ENCODE measurements around the gene GNAQ. TPM values are rescaled to one million over a fixed set of nuclear protein-coding genes. Genes with fewer than 3 reads are reported as not detected.
A peak's percentile ranks its signal among the peaks of the same experiment; 100 is the strongest.

GNAQ gene
- total RNA-seq, 1 donor from 2014 or later: 12.2 TPM

DNA sequence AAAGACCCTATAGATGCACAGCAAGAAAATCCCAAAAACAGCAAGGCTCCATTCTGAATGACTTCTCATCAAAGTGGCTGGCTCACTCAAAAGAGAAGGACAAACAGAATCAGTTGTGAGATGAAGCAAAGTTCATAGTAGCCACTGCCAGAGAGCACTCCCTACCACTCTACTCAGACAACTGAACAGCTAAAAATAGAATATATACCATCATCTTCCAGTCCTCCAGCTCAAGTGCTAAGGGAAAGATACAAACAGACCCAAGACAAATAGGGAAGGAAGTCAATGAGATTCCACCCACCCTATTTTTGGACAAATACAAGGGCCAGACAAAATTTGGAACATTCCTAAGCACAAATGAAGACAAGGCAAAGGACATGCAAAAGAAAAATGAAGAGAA, 20.6 kb downstream of the GNAQ start:
- DNase-seq: no peak
- peak; percentile 67 for ATAC-seq (ENCODE audit: poor library complexity)
- intact Hi-C loops (cut with DNase I): no loop called here

DNA sequence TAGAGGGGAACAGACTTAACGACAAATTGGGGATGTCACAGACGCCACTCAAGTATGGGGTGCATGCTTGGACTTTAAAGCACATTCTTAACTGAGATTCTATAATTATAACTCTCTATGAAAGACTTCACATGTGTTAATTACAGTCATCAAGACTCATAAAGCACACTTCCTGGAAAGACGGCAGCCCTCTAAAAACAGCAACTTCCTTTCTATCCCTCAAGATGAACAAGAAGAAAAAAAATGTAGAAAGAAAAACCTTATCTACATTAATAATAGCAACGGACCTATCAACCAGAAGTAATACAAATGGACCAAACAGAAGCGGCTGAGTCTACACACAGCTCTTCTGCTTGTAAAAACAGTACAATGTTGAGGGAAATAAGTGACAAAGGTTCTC, 21.2 kb downstream of the GNAQ start:
- no peak for DNase-seq
- intact Hi-C loops (cut with DNase I): no loop called here

DNA sequence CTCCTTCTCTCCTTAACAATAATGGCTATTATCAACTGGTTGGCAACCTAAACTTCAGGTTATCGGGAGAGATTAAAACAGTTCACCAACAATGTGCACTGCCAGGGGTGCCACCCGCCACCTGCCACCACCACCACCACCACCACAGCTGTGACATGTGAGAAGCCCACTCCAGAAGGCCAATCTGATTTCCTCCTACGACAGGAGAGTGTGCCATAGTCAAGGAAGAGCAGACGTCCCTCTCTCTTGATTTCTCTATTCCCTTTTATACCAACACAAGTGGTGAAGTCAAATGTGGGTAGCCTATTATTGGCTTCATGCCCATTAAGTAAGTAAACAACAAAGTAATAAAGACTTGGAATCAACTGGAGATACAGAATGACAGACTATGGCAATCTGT, 22.4 kb downstream of the GNAQ start:
- DNase-seq (no peak), ATAC-seq (ENCODE audit: poor library complexity) (no peak)
- intact Hi-C loops (cut with DNase I): no loop called here

More for the DNA sequence above, 21.2 kb downstream of the GNAQ start:
- no peak for ATAC-seq (ENCODE audit: poor library complexity)

DNA sequence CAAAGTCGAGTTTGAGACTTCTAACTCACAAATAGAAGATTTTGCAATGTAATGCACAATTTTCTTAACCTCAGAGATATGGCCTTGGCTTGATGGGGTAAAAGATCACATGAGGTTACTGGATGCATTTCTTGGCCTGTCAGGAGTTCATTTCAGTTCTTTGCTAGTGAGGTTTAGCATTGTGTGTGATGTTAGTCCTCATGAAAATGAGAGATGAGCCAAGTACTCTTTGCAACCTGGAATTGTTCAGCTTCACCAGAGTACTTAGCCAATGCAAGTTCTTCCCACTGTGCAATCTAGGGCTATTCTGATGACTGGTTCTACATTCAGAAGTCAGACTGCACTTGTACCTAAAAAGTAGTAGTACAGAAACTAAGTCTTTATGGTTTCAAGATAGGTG, 24.9 kb downstream of the GNAQ start:
- ATAC-seq (ENCODE audit: poor library complexity) (peak; percentile 56), DNase-seq (no peak)
- intact Hi-C loops (cut with DNase I): no loop called here

DNA sequence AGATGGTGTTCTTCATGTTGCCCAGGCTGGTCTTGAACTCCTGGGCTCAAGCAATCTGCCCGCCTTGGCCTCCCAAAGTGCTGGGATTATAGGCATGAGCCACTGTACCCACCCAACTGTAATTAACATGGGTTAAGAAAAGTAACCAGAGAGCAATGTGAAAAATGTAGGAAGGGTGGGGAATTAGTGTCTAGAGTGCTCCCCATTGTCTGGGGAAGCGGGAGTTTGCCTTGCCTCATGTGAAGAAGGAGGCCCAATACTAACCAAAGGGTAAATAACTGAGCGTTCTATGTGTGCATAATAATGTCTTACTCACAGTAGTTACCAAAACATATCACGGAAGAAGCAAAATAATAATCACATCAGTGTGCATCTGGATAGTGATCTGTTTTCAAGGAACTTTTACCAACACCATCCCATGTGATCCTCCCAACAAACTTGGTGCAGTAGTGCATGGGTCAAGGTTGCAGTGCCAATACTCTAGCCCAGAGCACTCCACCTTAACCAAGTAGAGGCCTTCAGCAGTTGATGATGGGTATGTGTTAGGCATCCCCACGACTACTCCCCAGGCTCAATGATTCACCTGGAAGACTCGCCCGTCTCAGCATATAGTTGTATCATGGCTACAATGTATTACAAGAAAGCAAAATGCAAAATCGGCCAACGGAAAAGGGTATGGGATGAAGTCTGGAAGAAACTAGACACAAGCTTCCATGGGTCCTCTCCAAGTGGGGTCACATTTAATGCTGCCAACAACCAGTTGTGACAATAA, 26.2 kb downstream of the GNAQ start:
- no peak for DNase-seq
- ATAC-seq (ENCODE audit: poor library complexity): no peak
- intact Hi-C loops (cut with DNase I): no loop called here

DNA sequence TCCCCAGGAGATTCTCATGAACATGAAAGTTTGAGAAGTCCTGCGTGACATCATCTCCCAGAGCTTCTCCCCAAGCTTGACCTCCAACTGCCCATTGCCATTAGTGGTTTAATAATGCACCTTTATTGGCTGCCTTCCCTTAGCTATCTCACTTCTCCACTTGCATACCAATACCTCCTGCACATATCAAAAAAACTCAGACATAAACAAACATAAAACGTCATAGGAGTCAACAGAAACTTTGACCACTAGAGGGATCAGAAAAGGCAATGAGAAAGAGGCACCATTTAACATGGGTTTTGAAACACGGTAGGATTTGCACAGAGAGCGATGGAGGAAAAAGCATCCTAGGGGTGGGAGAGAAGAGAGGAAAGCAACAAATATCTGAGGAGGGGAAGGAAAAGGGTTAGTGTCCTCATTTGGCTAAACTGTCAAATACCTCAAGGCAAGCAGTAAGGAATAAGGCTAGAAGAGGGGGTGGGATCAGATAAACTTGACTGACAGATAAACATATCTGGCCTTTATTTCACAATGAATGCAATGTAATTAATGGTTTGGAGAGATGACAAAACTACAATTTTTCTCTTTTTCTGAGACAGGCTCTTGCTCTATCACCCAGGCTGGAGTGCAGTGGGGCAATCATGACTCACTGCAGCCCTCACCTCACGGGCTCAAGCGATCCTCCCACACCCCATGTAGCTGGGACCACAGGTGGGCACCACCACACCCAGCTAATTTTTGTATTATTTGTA, 27.0 kb downstream of the GNAQ start:
- DNase-seq (no peak), ATAC-seq (ENCODE audit: poor library complexity) (no peak)
- intact Hi-C loops (cut with DNase I): no loop called here

DNA sequence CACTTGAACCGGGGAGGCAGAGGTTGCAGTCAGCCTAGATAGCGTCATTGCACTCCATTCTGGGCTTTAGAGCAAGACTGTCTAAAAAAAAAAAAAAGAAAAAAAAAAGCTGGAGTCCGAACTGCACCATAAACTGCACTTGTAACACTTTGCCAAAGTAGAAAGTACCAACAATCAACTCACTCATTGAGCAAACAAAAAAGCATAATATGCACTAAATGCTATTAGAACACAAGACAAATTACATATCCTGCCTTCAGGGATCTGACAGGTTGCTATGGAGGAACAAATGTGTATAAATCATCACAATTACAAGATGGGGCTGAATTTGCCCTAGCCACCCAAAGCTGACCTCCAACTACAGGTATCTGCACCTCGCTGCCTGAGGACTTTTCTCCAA, 27.9 kb downstream of the GNAQ start:
- intact Hi-C loops (cut with DNase I): no loop called here
- no peak for ATAC-seq (ENCODE audit: poor library complexity)
- no peak for DNase-seq

DNA sequence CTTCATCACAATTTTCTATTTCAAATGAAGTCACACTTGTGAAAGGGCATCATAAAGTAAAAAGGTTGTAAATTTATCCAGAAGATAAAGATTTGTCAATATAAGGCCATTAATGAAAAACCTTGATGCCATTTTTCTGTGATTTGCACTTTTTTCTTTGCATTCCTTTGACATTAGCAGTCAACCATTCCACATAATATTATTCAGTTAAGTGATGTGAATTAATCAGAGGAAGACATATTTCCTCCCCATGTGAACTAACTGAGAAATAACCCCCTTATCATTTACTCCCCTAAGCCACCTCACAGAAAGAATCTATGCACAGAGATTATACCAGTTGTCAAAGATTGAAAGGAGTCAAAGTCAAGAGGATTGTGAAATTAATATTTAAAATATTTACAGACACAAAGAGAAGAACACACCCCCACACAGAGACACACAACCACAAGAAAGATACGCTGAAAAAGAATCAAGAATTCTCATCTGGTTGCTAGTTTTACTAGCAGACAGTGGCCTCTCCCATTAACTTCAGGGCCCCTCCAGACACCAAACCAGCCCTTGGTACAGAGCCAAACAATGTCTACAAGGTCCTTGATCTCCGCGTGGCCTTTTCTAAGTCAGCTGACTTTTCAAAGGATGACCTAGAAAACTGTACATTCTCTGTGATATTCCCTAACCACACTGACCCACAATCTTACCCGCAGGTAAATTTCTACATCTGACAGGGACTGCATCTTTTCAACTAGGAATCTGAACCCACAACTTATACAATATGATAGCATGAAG, 29.5 kb downstream of the GNAQ start:
- ATAC-seq (ENCODE audit: poor library complexity) (no peak), DNase-seq (no peak)
- intact Hi-C loops (cut with DNase I): no loop called here

DNA sequence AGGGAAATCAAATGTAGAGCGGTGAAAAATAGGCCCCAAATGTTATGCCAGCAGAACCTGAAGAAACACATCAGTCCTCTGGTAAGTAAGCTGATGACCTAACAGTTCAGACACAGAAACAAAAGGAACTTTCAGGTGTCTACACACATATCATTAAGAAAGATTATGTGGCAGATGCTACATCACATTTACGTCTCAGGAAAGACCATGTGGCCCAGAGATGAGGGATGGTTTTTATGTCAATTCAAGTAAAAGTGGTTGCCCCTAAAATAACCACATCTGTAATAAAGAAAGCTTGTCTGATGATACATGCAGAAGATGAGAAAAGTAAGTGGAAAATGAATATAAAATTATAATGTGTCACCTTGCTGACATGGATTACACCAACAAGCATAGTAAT, 31.4 kb downstream of the GNAQ start:
- ATAC-seq (ENCODE audit: poor library complexity): no peak
- no peak for DNase-seq
- intact Hi-C loops (cut with DNase I): no loop called here

DNA sequence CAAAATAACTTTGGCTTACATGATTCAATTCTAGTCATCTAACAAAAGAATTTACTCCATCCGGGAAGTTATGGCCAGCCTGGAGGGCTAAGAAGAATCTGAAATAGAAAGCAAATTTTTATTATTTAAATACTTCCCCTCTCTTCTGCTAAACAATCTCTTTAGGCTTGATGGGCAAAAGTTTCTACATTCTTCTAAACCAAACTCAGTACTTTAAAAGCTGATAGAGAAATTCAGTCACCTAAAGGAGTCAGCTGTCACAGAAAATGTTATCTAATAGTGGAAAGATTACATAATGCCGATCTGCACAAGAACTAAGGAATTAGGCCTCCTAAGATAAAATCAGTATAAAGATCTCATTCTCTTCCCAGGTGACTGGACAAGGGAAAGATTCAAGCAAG, 32.4 kb downstream of the GNAQ start:
- intact Hi-C loops (cut with DNase I): no loop called here
- ATAC-seq (ENCODE audit: poor library complexity): no peak
- no peak for DNase-seq

DNA sequence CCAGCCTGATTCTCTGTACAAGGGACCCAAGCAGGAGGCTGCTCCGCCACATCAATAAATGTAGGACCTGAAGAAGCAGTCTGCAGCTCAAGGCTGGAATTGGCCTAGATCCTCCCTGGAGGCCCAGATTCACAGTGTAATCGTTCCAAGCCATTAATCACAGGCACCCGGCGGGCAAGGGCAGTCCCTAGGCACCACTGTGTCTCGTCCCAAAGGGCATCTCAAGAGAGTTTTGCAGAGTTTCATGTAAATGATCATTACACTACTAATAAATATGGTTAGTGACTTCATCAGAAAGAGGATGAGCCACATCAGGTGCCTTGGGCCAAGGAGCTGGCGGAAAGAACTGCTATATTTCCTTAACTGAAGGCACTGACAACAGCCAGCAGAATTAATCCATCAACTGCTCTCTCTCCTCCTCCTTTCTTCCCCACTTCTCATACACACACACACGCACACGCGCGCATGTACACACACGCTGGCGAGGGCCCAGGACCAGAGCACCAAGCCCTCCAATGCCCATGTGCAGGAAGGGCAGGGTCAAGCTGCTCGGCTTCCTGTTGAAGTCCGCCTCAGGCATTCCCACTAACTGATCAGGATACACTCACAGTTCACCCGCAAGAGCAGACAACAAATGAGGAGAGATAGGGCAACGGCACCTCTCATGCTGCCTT, 33.9 kb downstream of the GNAQ start:
- intact Hi-C loops (cut with DNase I): no loop called here
- DNase-seq: peak; percentile 68
- ATAC-seq (ENCODE audit: poor library complexity): peak; percentile 43

DNA sequence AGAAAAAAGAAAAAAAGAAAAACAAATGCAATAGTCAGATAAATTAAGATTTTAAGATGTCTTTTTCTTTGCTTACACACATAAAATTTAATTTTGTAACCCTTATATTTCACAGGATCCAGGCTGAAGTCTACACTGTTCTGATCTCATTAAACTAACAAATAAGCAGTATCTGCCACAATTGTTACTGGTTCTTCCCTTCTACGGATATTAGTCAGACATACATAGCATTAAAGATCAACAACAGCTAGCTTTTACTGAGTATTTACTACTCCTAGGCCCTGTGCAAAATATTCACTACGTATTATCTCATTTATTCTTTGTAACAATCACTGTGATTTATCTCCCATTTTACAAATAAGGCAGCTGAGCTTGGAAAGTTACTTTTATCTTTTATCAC, 34.9 kb downstream of the GNAQ start:
- intact Hi-C loops (cut with DNase I): no loop called here
- ATAC-seq (ENCODE audit: poor library complexity): no peak
- no peak for DNase-seq

DNA sequence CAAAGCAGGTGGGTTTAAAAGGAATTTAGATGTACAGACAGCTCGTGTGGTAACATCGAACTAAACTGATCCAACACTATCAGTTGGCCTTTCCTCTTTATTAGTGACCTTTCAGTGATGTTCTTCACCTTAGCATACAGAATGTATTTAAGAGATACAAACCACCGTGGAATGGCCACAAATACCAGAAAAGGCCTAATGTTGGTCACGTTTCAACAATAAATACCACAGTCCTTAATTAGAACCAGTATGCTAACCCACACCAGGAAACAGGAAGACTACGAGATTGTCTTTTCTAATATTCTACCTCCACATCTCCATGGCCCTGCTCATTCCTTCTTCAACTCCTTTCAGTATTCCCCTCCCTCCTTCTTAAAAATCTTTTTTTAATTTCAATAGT, 40.4 kb downstream of the GNAQ start:
- no peak for ATAC-seq (ENCODE audit: poor library complexity)
- intact Hi-C loops (cut with DNase I): no loop called here

DNA sequence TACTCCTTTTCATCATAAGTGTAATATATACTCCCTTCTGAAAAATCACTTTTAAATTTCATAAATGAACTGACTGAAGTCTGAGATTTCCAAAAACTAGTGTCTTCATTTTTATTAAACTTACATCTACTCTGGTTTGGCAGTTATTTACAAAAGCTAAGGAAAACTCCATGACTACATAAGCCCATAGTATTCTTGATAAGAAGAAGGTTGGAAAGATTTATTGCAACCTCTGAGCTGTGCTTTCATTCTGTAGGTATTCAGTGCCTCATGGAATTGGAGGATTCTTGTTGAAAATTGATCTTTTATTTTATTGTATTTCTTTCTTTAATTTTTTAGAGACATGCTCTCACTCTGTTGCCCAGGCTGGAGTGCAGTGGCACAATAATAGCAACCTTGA, 41.7 kb downstream of the GNAQ start:
- no peak for DNase-seq
- intact Hi-C loops (cut with DNase I): no loop called here
- no peak for ATAC-seq (ENCODE audit: poor library complexity)

More for the DNA sequence above, 40.4 kb downstream of the GNAQ start:
- no peak for DNase-seq

DNA sequence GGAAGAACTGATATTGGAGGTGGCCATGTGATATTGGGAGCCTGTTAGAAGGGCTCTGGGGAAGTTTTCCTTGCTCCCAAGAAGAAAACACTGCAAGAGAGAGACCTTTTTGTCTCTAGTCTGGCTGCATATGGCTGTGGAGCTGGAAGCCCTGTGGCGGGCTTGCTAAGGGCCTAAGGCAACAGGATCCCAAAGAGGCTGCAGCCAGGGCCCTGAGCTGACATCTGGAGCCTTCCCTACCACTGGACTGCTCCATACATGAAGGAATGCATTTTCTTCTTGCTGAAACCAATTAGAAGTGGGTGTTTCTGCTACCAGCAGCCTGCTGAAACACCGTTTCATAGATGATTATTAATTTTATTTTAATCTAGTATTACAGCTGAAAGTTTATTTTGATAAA, 42.2 kb downstream of the GNAQ start:
- intact Hi-C loops (cut with DNase I): no loop called here
- ATAC-seq (ENCODE audit: poor library complexity): no peak
- DNase-seq: no peak

DNA sequence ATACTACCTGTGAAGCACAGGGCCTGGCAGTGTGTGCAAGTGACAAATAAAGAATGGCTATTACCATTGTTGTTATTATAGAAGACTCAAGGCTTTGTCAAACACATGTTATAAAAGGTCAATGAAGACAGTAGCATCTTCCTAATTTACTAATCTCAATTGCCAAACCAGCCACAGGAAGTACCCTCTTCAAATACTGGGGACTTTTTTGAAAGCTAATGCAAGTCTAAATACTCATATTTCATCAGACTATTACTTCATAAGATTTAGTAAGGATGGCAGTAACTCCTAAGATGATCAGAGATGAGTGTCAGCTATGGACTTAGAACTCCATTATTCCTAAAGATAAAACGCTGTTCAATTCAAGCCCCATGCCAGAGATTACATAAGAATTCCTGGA, 43.0 kb downstream of the GNAQ start:
- intact Hi-C loops (cut with DNase I): no loop called here
- ATAC-seq (ENCODE audit: poor library complexity) (no peak), DNase-seq (no peak)

DNA sequence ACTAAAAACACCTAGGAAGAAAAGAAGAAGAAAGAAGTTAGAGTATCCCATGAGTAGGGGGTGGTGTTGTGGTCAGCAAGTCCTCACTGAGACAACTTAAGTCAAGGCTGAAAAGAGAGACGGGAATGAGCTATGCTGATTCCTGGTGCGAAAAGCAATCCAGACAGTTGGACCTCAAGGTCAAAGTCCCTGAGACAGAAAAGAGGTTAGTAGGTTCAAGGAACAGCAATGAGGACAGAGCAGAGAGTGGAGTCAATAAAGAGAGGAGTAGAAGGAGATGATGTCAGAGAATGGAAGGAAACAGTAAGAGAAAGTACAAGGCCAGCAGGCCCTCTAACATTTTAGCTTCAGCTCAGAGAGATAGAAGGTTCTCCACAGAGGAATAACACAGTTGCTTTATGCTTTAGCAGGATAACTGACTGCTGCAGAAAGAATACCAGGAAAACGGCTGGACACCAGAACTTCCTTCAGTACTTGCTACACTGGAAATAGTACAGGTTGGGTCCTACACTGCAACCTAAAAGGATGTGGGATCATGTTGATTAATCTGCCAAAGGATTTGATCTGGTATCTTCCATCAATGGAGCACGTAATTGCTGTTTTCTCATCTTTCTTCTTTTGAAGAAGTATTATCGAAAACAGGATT, 43.6 kb downstream of the GNAQ start:
- ATAC-seq (ENCODE audit: poor library complexity) (no peak), DNase-seq (no peak)
- intact Hi-C loops (cut with DNase I): no loop called here

DNA sequence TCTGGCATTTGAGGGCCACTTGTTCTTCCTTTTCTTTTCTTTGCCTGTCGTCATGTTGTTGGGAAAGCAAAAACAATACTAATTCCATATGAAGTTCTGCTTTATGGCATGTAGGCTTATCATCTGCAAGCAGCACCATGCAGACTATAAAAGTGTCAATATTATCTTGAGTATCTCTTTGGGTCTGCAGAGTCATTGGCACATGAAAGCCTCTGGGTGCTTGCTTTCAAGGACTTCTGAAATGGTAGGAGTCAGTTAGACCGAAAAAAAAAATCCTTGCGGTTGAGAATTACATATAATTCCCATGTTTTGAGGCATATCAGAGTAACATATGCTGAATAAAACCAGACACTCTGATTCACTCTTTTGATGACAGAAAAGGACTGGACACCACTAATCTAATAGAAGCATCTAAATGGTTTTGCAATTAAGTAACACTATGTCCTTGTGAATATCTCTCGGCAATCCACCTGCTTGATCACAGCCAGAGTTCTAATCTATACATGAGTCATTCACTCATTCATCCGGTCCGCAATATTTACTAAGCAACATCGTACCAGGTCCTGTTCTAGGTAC, 44.4 kb downstream of the GNAQ start:
- intact Hi-C loops (cut with DNase I): no loop called here
- no peak for ATAC-seq (ENCODE audit: poor library complexity)

More for the DNA sequence above, 44.4 kb downstream of the GNAQ start:
- no peak for DNase-seq
